ENCODE results near the gene PARP12. TPM values are rescaled to one million over a fixed set of nuclear protein-coding genes. Genes with fewer than 3 reads are reported as not detected.

PARP12 gene
- total and polyA plus RNA-seq, 8 donors, result 13.0 to 135 (median 33.2) TPM

- H3K36me3 ChIP-seq, result no peaks in the 10 kb centered on the region
- H3K9me3 ChIP-seq, result no peaks in the 10 kb centered on the region
- no peaks in the 10 kb centered on the region for H3K27me3 ChIP-seq
- H3K4me3 ChIP-seq, result no peak overlapping the region
- H3K27ac ChIP-seq, result no peak overlapping the region
- WGBS, 5 donors, result 75 to 84% (median 81%) methylated on average over 9 of the region's 9 CpGs
- peaks cover 0 to 11% (median 0%) of the 10 kb centered on the region in 4 donors for H3K4me1 ChIP-seq
- DNase-seq, result no peak
- intact Hi-C loops (cut with DNase I; ENCODE audit: low total_unique reads), result no loop called here
- no peak for TF ChIP-seq CTCF (IDR thresholded peaks at IDR 0.05)
- TF ChIP-seq EP300 (IDR thresholded peaks at IDR 0.05), result no peak
- no peak for TF ChIP-seq POLR2A (IDR thresholded peaks at IDR 0.05)
Measured at GRCh38 chr7:139982927-139983920, 79.5 kb downstream of the PARP12 start.

- H3K9me3 ChIP-seq, result no peaks in the 10 kb centered on the region
- no peaks in the 10 kb centered on the region for H3K36me3 ChIP-seq
- intact Hi-C loops (cut with DNase I; ENCODE audit: low total_unique reads), result no loop called here
- 91 to 98% (median 96%) methylated on average over 5 of the region's 5 CpGs for WGBS, 5 donors
- no peak overlapping the region for H3K27ac ChIP-seq
- no peak for TF ChIP-seq POLR2A (IDR thresholded peaks at IDR 0.05)
- no peak overlapping the region for H3K4me3 ChIP-seq
- peaks cover 0 to 11% (median 0%) of the 10 kb centered on the region in 4 donors for H3K4me1 ChIP-seq
- DNase-seq, result no peak
- H3K27me3 ChIP-seq, result no peaks in the 10 kb centered on the region
Measured at GRCh38 chr7:139981511-139981895, 81.2 kb downstream of the PARP12 start.

- no peak overlapping the region for H3K4me3 ChIP-seq
- intact Hi-C loops (cut with DNase I; ENCODE audit: low total_unique reads), result no loop called here
- no peak for DNase-seq
- TF ChIP-seq POLR2AphosphoS5 (IDR thresholded peaks at IDR 0.05), result no peak
- no peak for TF ChIP-seq EP300 (IDR thresholded peaks at IDR 0.05)
- TF ChIP-seq POLR2A (IDR thresholded peaks at IDR 0.05), result no peak
- 77 to 82% (median 81%) methylated on average over 17 of the region's 17 CpGs for WGBS, 5 donors
- H3K9me3 ChIP-seq, result no peaks in the 10 kb centered on the region
- H3K4me1 ChIP-seq, result peaks cover 0 to 11% (median 0%) of the 10 kb centered on the region in 4 donors
- H3K27ac ChIP-seq, result no peak overlapping the region
- H3K36me3 ChIP-seq, result no peaks in the 10 kb centered on the region
- H3K27me3 ChIP-seq, result no peaks in the 10 kb centered on the region
Measured at GRCh38 chr7:139976838-139977656, 85.7 kb downstream of the PARP12 start.

- TF ChIP-seq POLR2A (IDR thresholded peaks at IDR 0.05) (no peak), POLR2AphosphoS5 (IDR thresholded peaks at IDR 0.05) (no peak), EP300 (IDR thresholded peaks at IDR 0.05) (no peak), CTCF (IDR thresholded peaks at IDR 0.05) (no peak)
- Histone ChIP-seq H3K27me3 (no peaks in the 10 kb centered on the region), H3K9me3 (no peaks in the 10 kb centered on the region), H3K27ac (no peak overlapping the region), H3K4me3 (no peak overlapping the region), H3K36me3 (peaks cover 0 to 5% (median 0%) of the 10 kb centered on the region in 4 donors), H3K4me1 (peaks cover 0 to 11% (median 0%) of the 10 kb centered on the region in 4 donors)
- no peak for DNase-seq
- WGBS, 5 donors, result 87 to 93% (median 89%) methylated on average over 10 to 11 of the region's 11 CpGs
- intact Hi-C loops (cut with DNase I; ENCODE audit: low total_unique reads), result no loop called here
Measured at GRCh38 chr7:139976055-139976837, 86.5 kb downstream of the PARP12 start.
